Activated CD4-positive, alpha-beta T cell treated with anti-CD3 and anti-CD28 coated beads, Interleukin-2, amount 10 ng/mL, durations not matched to agents 24 days and 14 days (primary cell): ENCODE data around the gene CRYBG3. TPM values are rescaled to one million over a fixed set of nuclear protein-coding genes. Genes with fewer than 3 reads are reported as not detected.

Source experiments
- DNase-seq: peaks from one replicate; pipeline ENCODE4 v3.0.0; 2022
- H3K27ac Mint-ChIP-seq: one replicate; pipeline ENCODE4 v1.8.0; 2022; ENCODE audit warnings: mild to moderate bottlenecking, mixed read lengths
- H3K27me3 Mint-ChIP-seq: one replicate; pipeline ENCODE4 v1.8.0; 2022; ENCODE audit warnings: mixed read lengths
- H3K36me3 Mint-ChIP-seq: one replicate; pipeline ENCODE4 v1.8.0; 2022; ENCODE audit warnings: low read depth, mild to moderate bottlenecking, mixed read lengths
- H3K4me1 Mint-ChIP-seq: one replicate; pipeline ENCODE4 v1.8.0; 2021; ENCODE audit warnings: mixed read lengths
- H3K4me3 Mint-ChIP-seq: one replicate; pipeline ENCODE4 v1.8.0; 2022; ENCODE audit warnings: mild to moderate bottlenecking, moderate library complexity, mixed read lengths
- H3K9me3 Mint-ChIP-seq: one replicate; pipeline ENCODE4 v1.8.0; 2021; ENCODE audit warnings: mixed read lengths
- intact Hi-C: fragments of 100-400 bp; cut with micrococcal nuclease; formaldehyde crosslinking; loops from one replicate; pipeline ENCODE4 v1.15.1; 2023
- total RNA-seq: library from RNA; stranded (reverse); gene quantifications from 2 replicates; pipeline ENCODE4 v1.2.3, GENCODE V29; 2022

The CRYBG3 gene
- total RNA-seq, 1 donor from 2014 or later, result 8.3 TPM

- H3K9me3 Mint-ChIP-seq, result no peaks in the 10 kb centered on the region
- intact Hi-C loops, result no loop called here
- DNase-seq, result no peak
- H3K4me3 Mint-ChIP-seq, result no peak overlapping the region
- H3K27me3 Mint-ChIP-seq, result no peaks in the 10 kb centered on the region
- H3K36me3 Mint-ChIP-seq, result peaks cover under 1% of the 10 kb centered on the region
- H3K27ac Mint-ChIP-seq, result no peak overlapping the region
- peaks cover 4% of the 10 kb centered on the region for H3K4me1 Mint-ChIP-seq
Measured at GRCh38 chr3:97860364-97860763, 38.6 kb downstream of the CRYBG3 start.

GRCh38 chr3:97862582-97862981 is 40.8 kb downstream of the CRYBG3 start:
- no peak for DNase-seq
- H3K27ac Mint-ChIP-seq, result no peak overlapping the region
- H3K36me3 Mint-ChIP-seq, result peaks cover 4% of the 10 kb centered on the region
- no peak overlapping the region for H3K4me3 Mint-ChIP-seq
- intact Hi-C loops, result no loop called here
- H3K4me1 Mint-ChIP-seq, result peaks cover 6% of the 10 kb centered on the region
- H3K9me3 Mint-ChIP-seq, result no peaks in the 10 kb centered on the region
- no peaks in the 10 kb centered on the region for H3K27me3 Mint-ChIP-seq

GRCh38 chr3:97863031-97863430 is 41.2 kb downstream of the CRYBG3 start:
- no peak overlapping the region for H3K27ac Mint-ChIP-seq
- no peaks in the 10 kb centered on the region for H3K9me3 Mint-ChIP-seq
- H3K4me1 Mint-ChIP-seq, result peaks cover 6% of the 10 kb centered on the region
- intact Hi-C loops, result no loop called here
- DNase-seq, result no peak
- no peak overlapping the region for H3K4me3 Mint-ChIP-seq
- peaks cover 4% of the 10 kb centered on the region for H3K36me3 Mint-ChIP-seq
- no peaks in the 10 kb centered on the region for H3K27me3 Mint-ChIP-seq

- H3K9me3 Mint-ChIP-seq, result no peaks in the 10 kb centered on the region
- no peak for DNase-seq
- no peaks in the 10 kb centered on the region for H3K27me3 Mint-ChIP-seq
- no peak overlapping the region for H3K4me3 Mint-ChIP-seq
- peaks cover 6% of the 10 kb centered on the region for H3K4me1 Mint-ChIP-seq
- H3K27ac Mint-ChIP-seq, result no peak overlapping the region
- intact Hi-C loops, result no loop called here
- H3K36me3 Mint-ChIP-seq, result peaks cover 4% of the 10 kb centered on the region
Measured at GRCh38 chr3:97863775-97864174, 42.0 kb downstream of the CRYBG3 start.

- Mint-ChIP-seq H3K4me3 (no peak overlapping the region), H3K27me3 (no peaks in the 10 kb centered on the region)
Measured at GRCh38 chr3:97871186-97871585, 49.4 kb downstream of the CRYBG3 start.

GRCh38 chr3:97871801-97872524 is 50.2 kb downstream of the CRYBG3 start:
- H3K9me3 Mint-ChIP-seq, result peaks cover 12% of the 10 kb centered on the region
- H3K27me3 Mint-ChIP-seq, result no peaks in the 10 kb centered on the region
- H3K4me1 Mint-ChIP-seq, result peaks cover 21% of the 10 kb centered on the region
- intact Hi-C loops, result loop anchor here (1.0 to 5.0 kb wide), 8 partner anchors 11 to 685 kb away; partner anchors contain the start of gene ARL6
- H3K4me3 Mint-ChIP-seq, result peak overlapping the region; percentile 62
- peak overlapping the region; percentile 90 for H3K27ac Mint-ChIP-seq
- H3K36me3 Mint-ChIP-seq, result peaks cover 17% of the 10 kb centered on the region
- peak; percentile 81 for DNase-seq

More at GRCh38 chr3:97871186-97871585, 49.4 kb downstream of the CRYBG3 start:
- intact Hi-C loops, result loop anchor here (5.0 kb wide), 1 partner anchor 41 kb away; no protein-coding TSS in a partner anchor
- DNase-seq, result no peak
- Mint-ChIP-seq H3K27ac (peak overlapping the region; percentile 52), H3K9me3 (peaks cover 7% of the 10 kb centered on the region), H3K4me1 (peaks cover 22% of the 10 kb centered on the region), H3K36me3 (peaks cover 18% of the 10 kb centered on the region)

GRCh38 chr3:97872525-97873042 is 50.8 kb downstream of the CRYBG3 start:
- Mint-ChIP-seq H3K36me3 (peaks cover 20% of the 10 kb centered on the region), H3K27me3 (no peaks in the 10 kb centered on the region), H3K4me1 (peaks cover 23% of the 10 kb centered on the region), H3K27ac (peak overlapping the region; percentile 90), H3K4me3 (peak overlapping the region; percentile 62), H3K9me3 (peaks cover 16% of the 10 kb centered on the region)
- intact Hi-C loops, result loop anchor here (1.0 to 5.0 kb wide), 8 partner anchors 11 to 685 kb away; partner anchors contain the start of gene ARL6
- DNase-seq, result no peak

- H3K9me3 Mint-ChIP-seq, result peaks cover 11% of the 10 kb centered on the region
- H3K4me1 Mint-ChIP-seq, result peaks cover 15% of the 10 kb centered on the region
- H3K27ac Mint-ChIP-seq, result no peak overlapping the region
- intact Hi-C loops, result no loop called here
- peaks cover 20% of the 10 kb centered on the region for H3K36me3 Mint-ChIP-seq
- no peaks in the 10 kb centered on the region for H3K27me3 Mint-ChIP-seq
- H3K4me3 Mint-ChIP-seq, result no peak overlapping the region
- DNase-seq, result no peak
Measured at GRCh38 chr3:97880267-97880666, 58.5 kb downstream of the CRYBG3 start.

GRCh38 chr3:97882975-97883598 is 61.3 kb downstream of the CRYBG3 start:
- intact Hi-C loops, result loop anchor here (1.0 kb wide), 1 partner anchor 11 kb away; no protein-coding TSS in a partner anchor
- Mint-ChIP-seq H3K9me3 (no peaks in the 10 kb centered on the region), H3K27ac (no peak overlapping the region), H3K36me3 (peaks cover 36% of the 10 kb centered on the region), H3K27me3 (no peaks in the 10 kb centered on the region), H3K4me1 (peaks cover 13% of the 10 kb centered on the region), H3K4me3 (no peak overlapping the region)
- no peak for DNase-seq

- Mint-ChIP-seq H3K4me3 (no peak overlapping the region), H3K27ac (no peak overlapping the region), H3K9me3 (no peaks in the 10 kb centered on the region), H3K4me1 (peaks cover 13% of the 10 kb centered on the region), H3K27me3 (no peaks in the 10 kb centered on the region), H3K36me3 (peaks cover 40% of the 10 kb centered on the region)
- no peak for DNase-seq
- intact Hi-C loops, result loop anchor here (1.0 kb wide), 1 partner anchor 11 kb away; no protein-coding TSS in a partner anchor
Measured at GRCh38 chr3:97883736-97884135, 61.9 kb downstream of the CRYBG3 start.

GRCh38 chr3:97884586-97885123 is 62.8 kb downstream of the CRYBG3 start:
- no peaks in the 10 kb centered on the region for H3K27me3 Mint-ChIP-seq
- H3K4me1 Mint-ChIP-seq, result peaks cover 10% of the 10 kb centered on the region
- H3K9me3 Mint-ChIP-seq, result no peaks in the 10 kb centered on the region
- no peak overlapping the region for H3K4me3 Mint-ChIP-seq
- no peak for DNase-seq
- H3K27ac Mint-ChIP-seq, result no peak overlapping the region
- intact Hi-C loops, result no loop called here
- peaks cover 41% of the 10 kb centered on the region for H3K36me3 Mint-ChIP-seq

- no peak for DNase-seq
- H3K36me3 Mint-ChIP-seq, result peaks cover 42% of the 10 kb centered on the region
- peaks cover 10% of the 10 kb centered on the region for H3K4me1 Mint-ChIP-seq
- intact Hi-C loops, result no loop called here
- H3K27ac Mint-ChIP-seq, result no peak overlapping the region
- H3K4me3 Mint-ChIP-seq, result no peak overlapping the region
- no peaks in the 10 kb centered on the region for H3K27me3 Mint-ChIP-seq
- H3K9me3 Mint-ChIP-seq, result no peaks in the 10 kb centered on the region
Measured at GRCh38 chr3:97885931-97886824, 64.4 kb downstream of the CRYBG3 start.

- Mint-ChIP-seq H3K9me3 (no peaks in the 10 kb centered on the region), H3K27me3 (no peaks in the 10 kb centered on the region), H3K27ac (no peak overlapping the region), H3K4me3 (no peak overlapping the region), H3K4me1 (no peaks in the 10 kb centered on the region), H3K36me3 (peaks cover 35% of the 10 kb centered on the region)
- no peak for DNase-seq
- intact Hi-C loops, result no loop called here
Measured at GRCh38 chr3:97889814-97890213, 68.0 kb downstream of the CRYBG3 start.
